GM12892 (cell line): Measurements from ENCODE around the gene PPFIBP2.

Experiments used
- DNase-seq: peaks from one replicate; pipeline ENCODE4 v3.0.0; 2011; ENCODE audit not compliant: insufficient read length
- FAIRE-seq: peaks from 2 replicates; lab custom pipeline; 2011; peaks lifted over from hg19 to GRCh38; lab: Jason Lieb, UNC
- POLR2A ChIP-seq: IDR thresholded peaks from 2 replicates; pipeline ENCODE4 v1.6.1; 2011; ENCODE audit warnings: low read depth, low read length, control low read depth
- POLR2AphosphoS5 ChIP-seq: IDR thresholded peaks from 2 replicates; pipeline ENCODE4 v1.6.1; 2011; ENCODE audit warnings: low read depth, low read length, control low read depth
- TAF1 ChIP-seq: IDR thresholded peaks from 2 replicates; pipeline ENCODE4 v1.6.1; 2011; ENCODE audit warnings: low read depth, mild to moderate bottlenecking, control low read depth, low read length, borderline replicate concordance

Gene PPFIBP2

DNA sequence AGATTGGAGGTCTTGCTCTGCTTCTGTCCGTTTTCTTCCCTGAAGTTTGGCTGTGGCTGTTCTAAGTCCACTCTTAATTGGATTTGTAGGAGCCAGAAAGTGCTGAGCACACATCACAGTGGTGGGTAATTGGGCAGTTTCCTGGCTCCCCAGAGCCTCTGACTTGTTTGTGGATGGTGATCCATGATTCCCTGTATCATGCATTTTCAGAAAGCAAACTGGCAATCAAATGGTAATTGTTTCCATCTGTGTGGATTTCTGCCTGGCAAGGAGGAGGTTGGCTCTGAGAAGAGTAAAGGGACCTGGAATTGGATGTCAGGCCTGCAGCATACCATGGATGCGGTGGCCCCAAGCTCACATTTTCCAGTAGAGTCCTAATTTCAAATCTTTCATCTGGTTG, 49.5 kb downstream of the PPFIBP2 start:
- TF ChIP-seq POLR2A, result no peak
- TF ChIP-seq POLR2AphosphoS5, result no peak
- no peak for TF ChIP-seq TAF1
- DNase-seq, result no peak
- FAIRE-seq, result peak; percentile 74

GRCh38 chr11:7564803-7565202, 51.0 kb downstream of the PPFIBP2 start:
- TF ChIP-seq POLR2AphosphoS5 (no peak), TAF1 (no peak), POLR2A (no peak)
- FAIRE-seq (peak; percentile 36), DNase-seq (no peak)

DNA sequence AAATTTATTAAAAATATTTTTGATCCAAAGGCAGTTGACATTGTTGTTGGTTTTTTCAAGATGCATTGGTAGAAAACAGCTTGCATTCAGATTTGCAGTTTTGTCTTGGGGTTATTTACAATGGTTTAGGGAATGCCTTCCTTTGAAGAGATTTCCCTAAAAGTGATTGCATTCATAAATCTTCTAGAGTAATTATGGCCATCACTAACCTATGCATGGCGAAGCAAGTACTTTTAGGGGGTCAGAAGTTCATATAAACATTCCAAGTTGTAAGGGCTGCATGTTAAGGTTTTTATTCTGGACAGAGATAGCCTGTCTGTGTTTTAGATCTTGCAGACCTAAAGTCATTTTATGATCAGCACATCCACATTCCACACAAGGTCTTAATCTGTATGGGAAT, 53.5 kb downstream of the PPFIBP2 start:
- no peak for TF ChIP-seq POLR2AphosphoS5
- no peak for TF ChIP-seq TAF1
- no peak for TF ChIP-seq POLR2A
- no peak for DNase-seq
- no peak for FAIRE-seq

- FAIRE-seq, result no peak
- TF ChIP-seq POLR2A, result no peak
- TF ChIP-seq POLR2AphosphoS5, result no peak
- no peak for TF ChIP-seq TAF1
These were observed 55.2 kb downstream of the PPFIBP2 start for GRCh38 chr11:7569044-7569443.

GRCh38 chr11:7570241-7570640, 56.4 kb downstream of the PPFIBP2 start:
- TF ChIP-seq POLR2AphosphoS5 (no peak), POLR2A (no peak), TAF1 (no peak)
- FAIRE-seq (no peak), DNase-seq (no peak)

More at GRCh38 chr11:7569044-7569443, 55.2 kb downstream of the PPFIBP2 start:
- DNase-seq, result no peak

DNA sequence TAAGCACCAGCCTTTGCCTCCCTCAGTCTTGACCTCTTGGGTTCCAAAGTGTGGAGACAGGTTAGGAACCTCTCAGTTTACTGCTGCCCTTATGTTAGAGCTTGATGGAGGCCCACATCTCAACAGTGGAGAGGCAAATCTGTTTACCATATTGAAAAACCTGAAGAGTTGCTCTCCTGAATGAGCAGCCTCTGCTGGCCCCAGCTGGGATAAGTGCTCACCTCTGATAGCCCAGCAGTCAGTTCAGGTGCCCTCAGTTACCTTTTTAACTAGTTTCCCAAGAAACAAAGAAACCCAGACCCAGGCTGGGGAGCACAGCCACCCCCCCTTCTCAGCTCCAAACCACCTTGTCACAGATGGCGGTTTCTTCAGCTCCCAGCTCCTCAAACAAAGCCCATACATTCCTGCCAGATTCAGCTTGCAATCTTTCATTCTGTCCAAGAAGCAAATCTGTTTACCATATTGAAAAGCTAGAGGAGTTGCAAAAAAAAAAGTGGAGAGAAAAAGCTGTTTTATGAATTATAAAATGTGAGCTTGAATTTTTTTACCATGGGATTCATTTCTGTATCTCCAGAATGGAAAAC, 57.2 kb downstream of the PPFIBP2 start:
- no peak for TF ChIP-seq POLR2A
- TF ChIP-seq TAF1, result no peak
- no peak for TF ChIP-seq POLR2AphosphoS5
- DNase-seq, result no peak
- FAIRE-seq, result no peak

- no peak for DNase-seq
- TF ChIP-seq POLR2AphosphoS5 (no peak), TAF1 (no peak), POLR2A (no peak)
- peak; percentile 76 for FAIRE-seq
These were observed 57.8 kb downstream of the PPFIBP2 start for GRCh38 chr11:7571640-7572000.

DNA sequence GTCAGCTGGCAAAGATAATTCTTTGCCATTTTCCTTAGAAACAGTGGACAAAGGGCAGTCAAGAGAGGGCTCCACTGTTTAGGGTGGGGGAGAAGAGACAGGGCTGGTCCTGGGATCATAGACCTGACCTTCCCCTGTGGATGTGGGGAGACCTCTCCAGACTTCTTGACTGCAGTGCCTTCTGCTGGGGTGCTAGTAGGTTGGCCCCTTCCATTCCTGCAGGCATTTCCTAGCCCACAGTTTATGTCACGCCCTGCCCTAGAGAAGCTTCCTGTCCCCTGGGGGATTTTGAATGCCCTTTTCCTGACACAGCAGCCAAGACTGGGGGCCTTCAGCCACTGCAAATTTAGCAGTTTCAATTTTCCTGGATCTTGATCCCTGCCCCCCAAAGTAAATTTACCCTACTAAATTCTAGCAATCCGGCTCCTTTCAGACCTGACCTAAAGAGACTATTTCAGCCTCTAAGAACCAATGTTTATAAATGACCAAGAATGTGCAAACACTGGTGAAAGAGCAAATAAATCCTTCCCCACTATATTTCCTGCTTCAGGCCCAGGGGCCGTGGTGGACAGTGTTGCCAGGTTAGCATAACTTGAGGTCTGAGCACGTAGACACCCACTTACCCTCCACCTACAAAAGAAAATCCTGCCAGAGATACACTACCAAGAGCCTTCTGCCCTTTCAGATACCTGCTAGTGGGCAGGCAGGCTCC, 58.4 kb downstream of the PPFIBP2 start:
- no peak for TF ChIP-seq TAF1
- no peak for TF ChIP-seq POLR2A
- no peak for TF ChIP-seq POLR2AphosphoS5
- FAIRE-seq, result no peak
- DNase-seq, result no peak

DNA sequence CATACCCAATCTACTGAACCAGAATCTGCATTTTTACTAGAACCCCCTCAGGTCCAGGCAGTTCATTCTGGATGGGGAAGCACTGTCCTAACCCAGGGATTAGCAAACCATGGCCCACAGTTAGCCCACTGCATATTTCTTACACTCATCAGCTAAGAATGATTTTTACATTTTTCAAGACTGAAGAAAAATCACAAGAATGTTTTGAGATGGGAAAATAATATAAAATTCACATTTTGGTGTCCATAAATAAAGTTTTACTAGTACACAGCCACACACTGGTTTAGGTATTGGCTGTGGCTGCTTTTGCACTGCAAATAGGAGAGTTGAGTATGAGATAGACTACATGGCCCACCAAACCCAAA, 59.4 kb downstream of the PPFIBP2 start:
- FAIRE-seq, result no peak
- TF ChIP-seq POLR2AphosphoS5, result no peak
- TF ChIP-seq TAF1, result no peak
- TF ChIP-seq POLR2A, result no peak

GRCh38 chr11:7573558-7574296, 59.9 kb downstream of the PPFIBP2 start:
- FAIRE-seq (no peak), DNase-seq (no peak)
- TF ChIP-seq TAF1 (no peak), POLR2A (no peak), POLR2AphosphoS5 (no peak)

More for the DNA sequence above, 59.4 kb downstream of the PPFIBP2 start:
- DNase-seq, result no peak

GRCh38 chr11:7574491-7575130, 60.8 kb downstream of the PPFIBP2 start:
- DNase-seq (no peak), FAIRE-seq (no peak)
- TF ChIP-seq POLR2AphosphoS5 (no peak), TAF1 (no peak), POLR2A (no peak)
